MM.1S (cell line): ENCODE data around the gene MPRIP.

Experiments used
- DNase-seq: peaks from one replicate; pipeline ENCODE4 v3.0.0-alpha.2; 2015
- H2AFZ ChIP-seq: fragments of 300-600 bp; sonication (generic); 2 replicates; pipeline ENCODE4 v1.6.0; 2016; ENCODE audit warnings: antibody characterized with exemption, low read length
- H3F3A ChIP-seq: fragments of 300-600 bp; sonication (generic); 2 replicates; pipeline ENCODE4 v1.6.1; 2016; ENCODE audit warnings: mild to moderate bottlenecking, antibody characterized with exemption, low read length, moderate library complexity, mixed read lengths; ENCODE audit not compliant: insufficient read depth
- H3K27ac ChIP-seq: fragments of 300-600 bp; sonication (generic); 2 replicates; pipeline ENCODE4 v1.5.1; 2016; ENCODE audit warnings: mild to moderate bottlenecking, low read length
- H3K27me3 ChIP-seq: fragments of 300-600 bp; sonication (generic); replicated peaks from 2 replicates; pipeline ENCODE4 v1.6.0; 2016; ENCODE audit warnings: low read length; ENCODE audit not compliant: insufficient read depth
- H3K36me3 ChIP-seq: fragments of 300-600 bp; sonication (generic); replicated peaks from 2 replicates; pipeline ENCODE4 v1.6.1; 2016; ENCODE audit warnings: mild to moderate bottlenecking, low read length, mixed read lengths; ENCODE audit not compliant: insufficient read depth
- H3K4me1 ChIP-seq: fragments of 300-600 bp; sonication (generic); 2 replicates; pipeline ENCODE4 v1.6.1; 2016; ENCODE audit warnings: low read length, mixed read lengths
- H3K4me2 ChIP-seq: fragments of 300-600 bp; sonication (generic); 2 replicates; pipeline ENCODE4 v1.6.0; 2016; ENCODE audit warnings: low read depth, low read length
- H3K4me3 ChIP-seq: fragments of 300-600 bp; sonication (generic); 2 replicates; pipeline ENCODE4 v1.5.1; 2016; ENCODE audit warnings: low read length, mixed read lengths
- H3K79me2 ChIP-seq: fragments of 300-600 bp; sonication (generic); 2 replicates; pipeline ENCODE4 v1.6.1; 2016; ENCODE audit warnings: mixed run types, low read length, mixed read lengths
- H3K9ac ChIP-seq: fragments of 300-600 bp; sonication (generic); 2 replicates; pipeline ENCODE4 v1.6.1; 2016; ENCODE audit warnings: low read length, mixed read lengths
- H3K9me2 ChIP-seq: fragments of 300-600 bp; sonication (generic); replicated peaks from 2 replicates; pipeline ENCODE4 v1.6.1; 2016; ENCODE audit warnings: mild to moderate bottlenecking, low read length, mixed read lengths; ENCODE audit not compliant: insufficient read depth
- H3K9me3 ChIP-seq: fragments of 300-600 bp; sonication (generic); replicated peaks from 2 replicates; pipeline ENCODE4 v1.6.1; 2016; ENCODE audit warnings: mild to moderate bottlenecking, low read length, mixed read lengths; ENCODE audit not compliant: insufficient read depth
- H4K20me1 ChIP-seq: fragments of 300-600 bp; sonication (generic); 2 replicates; pipeline ENCODE4 v1.6.1; 2016; ENCODE audit warnings: mild to moderate bottlenecking, low read length, moderate library complexity, mixed read lengths; ENCODE audit not compliant: insufficient read depth
- EZH2 ChIP-seq: fragments of 300-600 bp; sonication (generic); optimal IDR thresholded peaks from 2 replicates; pipeline ENCODE3; 2017; ENCODE audit warnings: low read depth, mild to moderate bottlenecking, antibody characterized with exemption, low read length, mixed read lengths
- EZH2phosphoT487 ChIP-seq: fragments of 300-600 bp; sonication (generic); IDR thresholded peaks from 2 replicates; pipeline ENCODE4 v1.6.1; 2018; ENCODE audit warnings: antibody characterized with exemption, low read length
- TF ChIP-seq, protein P1 (sequence below): fragments of 300-600 bp; sonication (generic); IDR thresholded peaks from 2 replicates; pipeline ENCODE4 v1.5.1; 2016; ENCODE audit warnings: antibody characterized with exemption, low read length, mixed read lengths

The MPRIP gene

DNA sequence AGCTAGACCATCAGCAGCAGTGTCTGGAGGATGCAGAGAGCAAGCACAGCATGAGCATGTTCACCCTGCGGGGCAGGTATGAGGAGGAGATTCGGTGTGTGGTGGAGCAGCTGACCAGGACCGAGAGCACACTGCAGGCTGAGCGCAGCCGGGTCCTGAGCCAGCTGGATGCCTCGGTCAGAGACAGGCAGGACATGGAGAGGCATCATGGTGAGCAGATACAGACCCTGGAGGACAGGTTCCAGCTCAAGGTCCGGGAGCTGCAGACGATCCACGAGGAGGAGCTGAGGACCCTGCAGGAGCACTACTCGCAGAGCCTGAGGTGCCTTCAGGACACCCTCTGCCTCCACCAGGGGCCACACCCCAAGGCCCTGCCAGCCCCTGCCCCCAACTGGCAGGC, 125.1 kb downstream of the MPRIP start:
- Histone ChIP-seq H4K20me1 (no peaks in the 10 kb centered on the region), H3K9me2 (no peaks in the 10 kb centered on the region), H3K36me3 (peaks cover 5% of the 10 kb centered on the region; the same call in 1 of the 2 replicates), H3K4me1 (no peaks in the 10 kb centered on the region), H3K4me2 (no peak overlapping the region), H3K27ac (no peak overlapping the region), H3K4me3 (no peak overlapping the region), H3K9me3 (no peaks in the 10 kb centered on the region), H2AFZ (no peak overlapping the region), H3K79me2 (no peaks in the 10 kb centered on the region), H3F3A (no peaks in the 10 kb centered on the region), H3K27me3 (no peaks in the 10 kb centered on the region), H3K9ac (no peak overlapping the region)
- no peak for TF ChIP-seq EZH2
- TF ChIP-seq, protein P1, sequence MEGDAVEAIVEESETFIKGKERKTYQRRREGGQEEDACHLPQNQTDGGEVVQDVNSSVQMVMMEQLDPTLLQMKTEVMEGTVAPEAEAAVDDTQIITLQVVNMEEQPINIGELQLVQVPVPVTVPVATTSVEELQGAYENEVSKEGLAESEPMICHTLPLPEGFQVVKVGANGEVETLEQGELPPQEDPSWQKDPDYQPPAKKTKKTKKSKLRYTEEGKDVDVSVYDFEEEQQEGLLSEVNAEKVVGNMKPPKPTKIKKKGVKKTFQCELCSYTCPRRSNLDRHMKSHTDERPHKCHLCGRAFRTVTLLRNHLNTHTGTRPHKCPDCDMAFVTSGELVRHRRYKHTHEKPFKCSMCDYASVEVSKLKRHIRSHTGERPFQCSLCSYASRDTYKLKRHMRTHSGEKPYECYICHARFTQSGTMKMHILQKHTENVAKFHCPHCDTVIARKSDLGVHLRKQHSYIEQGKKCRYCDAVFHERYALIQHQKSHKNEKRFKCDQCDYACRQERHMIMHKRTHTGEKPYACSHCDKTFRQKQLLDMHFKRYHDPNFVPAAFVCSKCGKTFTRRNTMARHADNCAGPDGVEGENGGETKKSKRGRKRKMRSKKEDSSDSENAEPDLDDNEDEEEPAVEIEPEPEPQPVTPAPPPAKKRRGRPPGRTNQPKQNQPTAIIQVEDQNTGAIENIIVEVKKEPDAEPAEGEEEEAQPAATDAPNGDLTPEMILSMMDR: no peak
- TF ChIP-seq EZH2phosphoT487: no peak
- DNase-seq: no peak

DNA sequence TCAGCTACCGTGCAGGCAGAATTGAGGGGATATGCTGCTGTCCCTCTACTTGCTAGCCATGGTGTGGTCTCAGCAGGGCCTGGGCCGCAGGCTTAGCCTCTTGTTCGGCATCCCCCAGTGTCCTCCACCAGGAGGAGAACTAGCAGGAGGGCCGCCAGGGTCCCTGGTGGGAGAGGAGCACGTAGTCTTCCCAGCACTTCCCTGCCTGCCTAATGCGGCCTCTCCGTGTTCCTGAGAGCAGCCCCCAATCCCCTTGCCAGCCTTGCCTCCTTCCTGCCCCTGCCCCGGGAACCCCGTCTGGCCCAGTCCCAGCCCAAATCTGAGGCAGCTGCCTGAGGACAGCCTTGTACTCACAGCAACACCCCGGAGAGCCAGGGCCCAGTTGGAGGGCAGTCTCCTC, 125.7 kb downstream of the MPRIP start:
- Histone ChIP-seq H3K4me3 (no peak overlapping the region), H4K20me1 (no peaks in the 10 kb centered on the region), H3K4me2 (no peak overlapping the region), H3K27ac (no peak overlapping the region), H3K79me2 (no peaks in the 10 kb centered on the region), H3K4me1 (no peaks in the 10 kb centered on the region), H3K27me3 (no peaks in the 10 kb centered on the region), H3K9me2 (no peaks in the 10 kb centered on the region), H3K9ac (no peak overlapping the region), H3K9me3 (no peaks in the 10 kb centered on the region), H3F3A (no peaks in the 10 kb centered on the region), H2AFZ (no peak overlapping the region), H3K36me3 (peaks cover 5% of the 10 kb centered on the region; the same call in 1 of the 2 replicates)
- no peak for DNase-seq
- no peak for TF ChIP-seq EZH2
- TF ChIP-seq, protein P1: no peak
- TF ChIP-seq EZH2phosphoT487: no peak

DNA sequence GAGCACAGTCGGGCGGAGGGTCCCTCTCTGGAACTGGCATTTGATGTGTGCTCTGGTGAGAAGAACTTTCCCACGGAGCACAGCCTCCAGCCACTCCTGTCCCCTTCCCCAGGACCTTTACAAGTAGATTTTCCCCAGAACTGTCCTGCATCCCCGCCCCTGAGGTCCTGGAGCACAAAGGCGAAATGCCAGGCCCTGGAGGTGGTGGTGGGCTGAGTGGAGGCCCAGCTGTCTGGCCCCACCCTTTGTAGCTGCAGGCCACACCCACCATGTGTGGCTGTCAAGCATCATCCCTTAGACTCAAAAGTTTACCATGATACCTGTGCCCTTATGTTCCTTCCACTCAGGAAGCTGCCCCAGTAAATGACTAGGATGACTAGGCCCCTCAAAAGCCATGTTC, 126.1 kb downstream of the MPRIP start:
- no peaks in the 10 kb centered on the region for H3K79me2 ChIP-seq
- H3F3A ChIP-seq: no peaks in the 10 kb centered on the region
- H4K20me1 ChIP-seq: no peaks in the 10 kb centered on the region
- no peak overlapping the region for H3K4me2 ChIP-seq
- H3K27ac ChIP-seq: no peak overlapping the region
- no peak for DNase-seq
- H3K9me2 ChIP-seq: no peaks in the 10 kb centered on the region
- H3K9ac ChIP-seq: no peak overlapping the region
- TF ChIP-seq EZH2 (no peak), EZH2phosphoT487 (no peak)
- TF ChIP-seq, protein P1: no peak
- no peak overlapping the region for H3K4me3 ChIP-seq
- H3K27me3 ChIP-seq: no peaks in the 10 kb centered on the region
- H3K4me1 ChIP-seq: no peaks in the 10 kb centered on the region
- peaks cover 5% of the 10 kb centered on the region; the same call in 1 of the 2 replicates for H3K36me3 ChIP-seq
- H2AFZ ChIP-seq: no peak overlapping the region
- no peaks in the 10 kb centered on the region for H3K9me3 ChIP-seq
